Glutamatergic neuron (in vitro differentiated cells): ENCODE results near the gene IL1RL2. TPM values are rescaled to one million over a fixed set of nuclear protein-coding genes. Genes with fewer than 3 reads are reported as not detected.

Source experiments
- DNase-seq: peaks from one replicate; pipeline ENCODE4 v3.0.0; 2022
- H3K27ac Mint-ChIP-seq: one replicate; pipeline ENCODE4 v1.8.0; 2020; ENCODE audit warnings: mild to moderate bottlenecking, mixed read lengths, inconsistent platforms; ENCODE audit not compliant: unreplicated experiment
- H3K27me3 Mint-ChIP-seq: one replicate; pipeline ENCODE4 v1.8.0; 2020; ENCODE audit warnings: mild to moderate bottlenecking, moderate library complexity, mixed read lengths, inconsistent platforms; ENCODE audit not compliant: unreplicated experiment
- H3K36me3 Mint-ChIP-seq: one replicate; pipeline ENCODE4 v1.8.0; 2020; ENCODE audit warnings: mild to moderate bottlenecking, mixed read lengths, inconsistent platforms; ENCODE audit not compliant: unreplicated experiment
- H3K4me1 Mint-ChIP-seq: one replicate; pipeline ENCODE4 v1.8.0; 2020; ENCODE audit warnings: mild to moderate bottlenecking, low read depth, mixed read lengths, inconsistent platforms; ENCODE audit not compliant: unreplicated experiment
- H3K4me3 Mint-ChIP-seq: one replicate; pipeline ENCODE4 v1.8.0; 2020; ENCODE audit warnings: mild to moderate bottlenecking, mixed read lengths, inconsistent platforms; ENCODE audit not compliant: unreplicated experiment
- H3K9me3 Mint-ChIP-seq: one replicate; pipeline ENCODE4 v1.8.0; 2020; ENCODE audit warnings: mild to moderate bottlenecking, moderate library complexity, mixed read lengths, inconsistent platforms; ENCODE audit not compliant: unreplicated experiment
- CTCF ChIP-seq: fragments of 200-600 bp; sonication (generic); IDR thresholded peaks from one replicate; pipeline ENCODE4 v1.5.0; 2021; ENCODE audit not compliant: partially characterized antibody, unreplicated experiment
- total RNA-seq: library from RNA; stranded (reverse); fragmentation: NEBNext Ultra II Directional; extraction: Animal tissue kit (Norgen Biotek cat#: 25700); gene quantifications from one replicate; pipeline ENCODE4 v1.2.1, GENCODE V29; 2021; ENCODE audit not compliant: unreplicated experiment

The IL1RL2 gene
- total RNA-seq, 1 donor from 2014 or later: not detected

DNA sequence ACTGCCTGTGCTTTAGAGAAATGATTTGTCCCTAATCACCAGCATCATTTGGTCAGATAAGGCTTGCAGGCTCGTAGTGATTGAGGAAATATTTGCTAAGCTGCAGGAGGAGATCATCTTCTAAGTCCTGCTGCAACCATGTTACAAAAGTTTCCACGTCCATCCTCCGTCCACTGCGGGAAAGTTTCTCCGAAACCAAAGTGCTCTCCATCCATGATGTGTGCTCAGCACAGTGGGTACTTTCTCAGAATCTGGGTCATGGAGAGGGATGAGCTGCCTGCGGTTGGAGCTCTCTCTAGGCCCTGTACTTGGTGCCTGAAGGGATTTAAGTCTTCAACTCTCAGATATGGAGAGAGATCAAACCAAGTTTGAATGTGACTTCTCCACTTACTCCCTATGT is 39.3 kb downstream of the IL1RL2 start:
- Mint-ChIP-seq H3K27me3 (peaks cover 6% of the 10 kb centered on the region), H3K36me3 (no peaks in the 10 kb centered on the region), H3K4me3 (no peak overlapping the region), H3K4me1 (peaks cover 2% of the 10 kb centered on the region), H3K27ac (no peak overlapping the region), H3K9me3 (peaks cover 2% of the 10 kb centered on the region)
- DNase-seq: no peak
- TF ChIP-seq CTCF: no peak

GRCh38 chr2:102226612-102227391 is 40.0 kb downstream of the IL1RL2 start:
- no peak for TF ChIP-seq CTCF
- H3K36me3 Mint-ChIP-seq: no peaks in the 10 kb centered on the region

DNA sequence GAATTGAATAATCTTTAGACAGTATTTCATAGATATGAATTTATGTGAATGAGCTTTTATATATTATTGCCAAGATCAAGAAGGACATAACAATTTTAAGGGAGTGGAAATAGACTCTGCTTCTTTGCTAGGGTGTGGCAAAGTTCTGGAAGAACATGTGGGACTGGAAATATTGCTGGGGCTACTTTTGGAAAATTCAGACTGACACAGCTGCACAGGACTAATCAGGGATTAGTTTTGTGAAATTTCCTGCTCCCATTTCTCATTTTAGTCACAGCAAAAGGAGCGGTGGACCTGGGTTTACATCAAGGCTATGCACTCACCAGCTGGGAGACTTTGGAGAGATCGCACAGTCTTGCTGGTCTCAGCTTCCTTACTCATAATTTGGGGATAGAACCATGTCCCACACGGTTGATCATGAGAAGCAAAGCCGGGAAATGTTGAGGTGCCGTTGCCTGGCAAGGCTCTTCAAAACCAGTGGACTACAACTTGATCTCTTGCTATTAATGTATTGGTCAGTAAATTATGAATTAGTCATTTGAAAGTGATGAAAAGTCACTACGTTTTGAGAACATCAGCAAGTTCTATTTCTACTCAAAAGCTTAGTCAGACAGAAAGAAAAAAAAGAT is 42.4 kb downstream of the IL1RL2 start:
- Mint-ChIP-seq H3K27me3 (peaks cover 5% of the 10 kb centered on the region), H3K27ac (no peak overlapping the region), H3K36me3 (no peaks in the 10 kb centered on the region), H3K4me3 (no peak overlapping the region), H3K4me1 (peaks cover 2% of the 10 kb centered on the region), H3K9me3 (peaks cover 2% of the 10 kb centered on the region)
- DNase-seq: no peak
- no peak for TF ChIP-seq CTCF

More at GRCh38 chr2:102226612-102227391, 40.0 kb downstream of the IL1RL2 start:
- Mint-ChIP-seq H3K4me1 (peaks cover 2% of the 10 kb centered on the region), H3K4me3 (no peak overlapping the region), H3K27me3 (peaks cover 5% of the 10 kb centered on the region), H3K9me3 (peaks cover 2% of the 10 kb centered on the region), H3K27ac (no peak overlapping the region)
- DNase-seq: no peak

DNA sequence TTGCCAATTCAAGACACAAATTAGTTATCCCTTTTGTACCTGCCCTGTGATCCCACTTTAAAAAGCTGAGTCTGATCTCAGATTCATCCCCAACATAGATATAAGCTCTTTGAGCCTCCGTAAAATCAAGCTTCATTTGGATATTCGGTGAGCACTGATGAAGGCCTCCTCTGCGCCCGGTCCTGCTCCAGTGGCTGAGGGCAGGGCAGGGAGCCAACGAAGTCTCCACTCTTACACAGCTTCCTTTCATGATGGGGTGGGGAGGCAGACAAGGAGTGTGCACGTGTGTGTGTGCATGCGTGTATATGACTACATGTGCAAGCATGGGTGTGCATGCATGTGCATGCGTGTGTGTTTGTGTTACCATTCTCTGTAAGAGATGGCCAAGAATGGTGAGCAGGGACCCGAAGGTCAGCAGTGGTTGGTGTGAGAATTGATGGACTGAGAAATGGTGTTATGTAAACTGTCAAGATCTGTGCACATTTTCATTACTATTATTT is 43.6 kb downstream of the IL1RL2 start:
- no peak for DNase-seq
- Mint-ChIP-seq H3K4me1 (peaks cover 2% of the 10 kb centered on the region), H3K27ac (no peak overlapping the region), H3K4me3 (no peak overlapping the region), H3K27me3 (no peaks in the 10 kb centered on the region), H3K36me3 (no peaks in the 10 kb centered on the region), H3K9me3 (no peaks in the 10 kb centered on the region)
- TF ChIP-seq CTCF: no peak
